Glomerular visceral epithelial cell (primary cell): ENCODE data around the gene RTEL1.
"Not testable (repeated sequence)": the region's sequence is repeated elsewhere in the genome, so short reads cannot be mapped to it uniquely, and the experiment has no call there.

Experiments used
- DNase-seq: peaks from one replicate; pipeline ENCODE4 v3.0.0-alpha.2; 2016; ENCODE audit errors: extremely low spot score

The RTEL1 gene

GRCh38 chr20:63708301-63709148, 50.4 kb downstream of the RTEL1 start:
- DNase-seq = peak; percentile 37

- no peak for DNase-seq
Observed at GRCh38 chr20:63709149-63709527, 51.0 kb downstream of the RTEL1 start.

- no peak for DNase-seq
Observed at GRCh38 chr20:63711085-63711645, 53.1 kb downstream of the RTEL1 start.

DNA sequence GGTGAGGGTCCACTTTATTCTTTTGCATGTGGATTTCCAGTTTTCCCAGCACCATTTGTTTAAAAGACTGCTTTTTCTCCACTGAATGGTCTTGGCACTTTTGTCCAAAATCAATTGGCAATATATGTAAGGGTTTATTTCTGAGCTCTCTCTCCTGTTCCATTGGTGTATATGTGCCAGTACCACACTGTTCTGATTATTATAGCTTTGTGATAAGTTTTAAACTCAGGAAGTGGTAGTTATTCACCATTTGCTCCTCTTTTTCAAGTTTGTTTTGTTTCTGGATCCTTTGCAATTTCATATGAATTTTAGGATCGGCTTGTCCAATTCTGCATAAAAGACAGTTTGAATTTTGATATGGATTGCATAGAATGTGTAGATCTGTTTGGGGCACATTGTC, 54.1 kb downstream of the RTEL1 start:
- DNase-seq = no peak

DNA sequence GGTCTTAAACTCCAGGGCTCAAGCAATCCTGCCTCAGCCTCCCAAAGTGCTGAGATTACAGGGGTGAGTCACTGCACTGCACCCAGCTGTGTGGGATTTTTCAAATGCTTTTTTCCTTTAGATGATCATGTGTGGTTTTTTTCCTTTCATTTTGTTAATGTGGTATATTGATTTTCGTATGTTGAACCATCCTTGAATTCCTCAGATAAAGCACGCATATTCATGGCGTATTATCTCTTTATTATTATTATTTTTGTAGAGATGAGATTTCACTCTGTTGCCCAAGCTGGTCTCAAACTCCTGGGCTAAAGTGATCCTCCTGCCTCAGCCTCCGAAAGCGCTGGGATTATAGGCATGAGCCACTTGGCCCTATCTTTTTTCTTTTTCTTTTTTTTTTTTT, 56.7 kb downstream of the RTEL1 start:
- no peak for DNase-seq

- DNase-seq = no peak
Observed at GRCh38 chr20:63718996-63719395, 60.9 kb downstream of the RTEL1 start.

DNA sequence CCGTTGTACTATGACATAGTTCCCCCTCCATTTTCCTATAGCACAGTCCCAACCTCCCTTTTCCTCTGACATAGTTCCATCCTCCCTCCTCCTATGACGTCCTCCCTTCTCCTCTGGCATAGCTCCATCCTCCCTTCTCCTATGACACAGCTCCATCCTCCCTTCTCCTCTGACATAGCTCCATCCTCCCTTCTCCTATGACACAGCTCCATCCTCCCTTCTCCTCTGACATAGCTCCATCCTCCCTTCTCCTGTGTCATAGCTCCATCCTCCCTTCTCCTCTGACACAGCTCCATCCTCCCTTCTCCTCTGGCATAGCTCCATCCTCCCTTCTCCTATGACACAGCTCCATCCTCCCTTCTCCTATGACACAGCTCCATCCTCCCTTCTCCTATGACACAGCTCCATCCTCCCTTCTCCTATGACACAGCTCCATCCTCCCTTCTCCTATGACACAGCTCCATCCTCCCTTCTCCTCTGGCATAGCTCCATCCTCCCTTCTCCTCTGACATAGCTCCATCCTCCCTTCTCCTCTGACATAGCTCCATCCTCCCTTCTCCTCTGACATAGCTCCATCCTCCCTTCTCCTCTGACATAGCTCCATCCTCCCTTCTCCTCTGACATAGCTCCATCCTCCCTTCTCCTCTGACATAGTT, 65.0 kb downstream of the RTEL1 start:
- not testable (repeated sequence) for DNase-seq

GRCh38 chr20:63730189-63730733, 72.1 kb downstream of the RTEL1 start:
- not testable (repeated sequence) for DNase-seq

GRCh38 chr20:63731410-63731809, 73.3 kb downstream of the RTEL1 start:
- DNase-seq = no peak

DNA sequence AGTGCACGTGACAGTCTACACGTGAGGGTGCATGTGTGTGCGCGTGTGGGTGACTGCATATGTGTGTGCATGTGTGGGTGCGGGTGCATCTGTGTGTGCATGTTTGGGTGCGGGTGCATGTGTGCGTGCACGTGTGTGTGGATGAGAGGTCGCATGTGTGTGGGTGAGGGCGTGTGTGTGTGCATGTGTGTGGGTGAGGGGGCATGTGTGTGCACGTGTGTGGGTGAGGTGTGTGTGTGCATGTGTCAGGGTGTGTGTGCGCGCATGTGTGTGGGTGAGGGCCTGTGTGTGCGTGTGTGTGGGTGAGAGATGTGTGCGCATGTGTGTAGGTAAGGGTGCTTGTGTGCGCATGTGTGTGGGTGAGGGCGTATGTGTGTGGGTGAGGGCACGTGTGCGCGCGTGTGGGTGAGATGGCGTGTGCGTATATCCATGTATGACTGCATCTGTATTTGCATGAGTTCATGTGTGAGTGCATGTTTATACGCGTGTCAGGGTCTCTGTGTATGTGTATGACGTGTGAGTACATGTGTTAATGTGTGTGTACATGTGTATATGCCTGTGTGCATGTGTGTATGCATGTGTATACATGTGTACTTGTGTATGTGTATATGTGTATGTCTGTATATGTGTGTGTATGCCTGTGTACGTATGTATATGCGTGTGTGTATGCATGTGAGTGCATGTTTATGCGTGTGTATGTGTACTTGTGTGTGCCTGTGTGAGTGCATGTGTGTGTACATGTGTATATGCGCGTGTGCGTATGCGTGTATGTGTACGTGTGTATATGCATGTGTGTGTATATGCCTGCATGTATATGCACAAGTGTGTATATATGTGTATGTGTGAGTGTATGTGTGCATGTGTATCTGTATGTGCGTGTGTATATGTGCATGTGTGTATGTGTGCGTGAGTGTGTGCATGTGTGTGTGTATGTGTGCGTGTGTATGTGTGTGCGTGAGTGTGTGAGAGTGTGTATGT, 74.3 kb downstream of the RTEL1 start:
- DNase-seq = no peak

- DNase-seq = no peak
Observed at GRCh38 chr20:63733117-63733516, 75.0 kb downstream of the RTEL1 start.

DNA sequence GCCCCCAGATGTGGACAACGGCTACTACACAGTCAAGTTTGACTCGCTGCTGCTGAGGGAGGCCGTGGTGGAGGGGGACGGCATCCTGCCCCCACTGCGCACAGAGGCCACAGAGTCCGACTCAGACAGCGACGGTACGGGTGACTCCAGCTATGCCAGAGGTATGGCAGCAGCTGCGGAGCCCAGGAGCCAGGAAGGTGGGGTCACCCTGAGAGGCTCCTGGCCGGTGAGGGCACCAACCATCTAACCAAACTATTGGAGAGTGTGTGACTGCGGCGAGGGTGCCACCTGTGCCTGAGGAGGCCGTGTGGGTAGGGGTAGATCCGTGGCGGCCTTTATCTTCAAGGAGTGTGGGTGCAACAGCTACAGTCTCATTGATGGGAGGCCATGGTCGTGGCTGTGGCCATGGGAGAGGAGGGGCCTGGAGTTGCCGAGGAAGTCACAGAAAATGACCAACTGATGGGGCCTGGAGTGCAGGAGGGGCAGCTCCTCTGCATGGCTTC, 75.5 kb downstream of the RTEL1 start:
- DNase-seq = no peak

DNA sequence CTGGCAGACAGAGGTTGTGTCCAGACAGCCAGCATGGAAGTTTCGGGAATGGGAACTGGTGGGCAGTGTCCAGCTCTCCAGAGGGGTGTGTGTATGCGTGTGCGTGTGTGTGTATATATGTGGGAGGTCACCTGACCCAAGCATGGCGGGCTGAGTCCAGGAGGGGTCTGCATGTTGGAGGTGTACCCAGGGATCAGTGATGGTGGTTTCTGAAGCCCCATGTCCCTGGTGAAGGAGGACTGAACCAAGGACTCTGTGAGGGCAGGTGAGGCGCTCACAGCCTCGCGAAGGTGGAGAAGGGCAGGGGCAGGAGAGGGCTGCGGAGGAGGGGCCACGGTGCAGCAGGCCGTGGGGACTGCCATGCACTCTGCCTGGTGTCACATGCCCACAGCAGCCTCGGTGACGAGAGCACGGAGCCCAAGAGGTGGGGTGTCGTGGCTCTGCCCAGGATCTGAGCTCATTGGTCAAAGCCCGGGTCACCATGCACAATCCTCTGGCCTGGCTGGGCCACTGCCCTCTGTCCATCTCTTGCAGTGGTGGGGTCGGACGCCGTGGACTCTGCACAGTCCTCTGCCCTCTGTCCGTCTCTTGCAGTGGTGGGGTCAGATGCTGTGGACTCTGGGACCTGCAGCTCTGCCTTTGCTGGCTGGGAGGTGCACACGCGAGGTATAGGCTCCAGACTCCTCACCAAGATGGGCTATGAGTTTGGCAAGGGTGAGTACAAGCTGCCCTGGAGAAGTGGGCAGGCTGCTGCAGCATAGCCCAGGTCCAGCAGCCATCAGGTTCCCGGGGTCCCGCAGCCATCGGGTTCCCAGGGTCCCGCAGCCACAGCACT, 76.2 kb downstream of the RTEL1 start:
- no peak for DNase-seq

GRCh38 chr20:63734946-63735858, 77.1 kb downstream of the RTEL1 start:
- no peak for DNase-seq

GRCh38 chr20:63735859-63736718, 78.0 kb downstream of the RTEL1 start, which contains the start of gene LIME1:
Gene LIME1 (plus strand): TSS chr20:63736664. CDS start chr20:63737550, 886 bp downstream.
- DNase-seq = no peak

GRCh38 chr20:63736893-63737694, 79.0 kb downstream of the RTEL1 start:
- DNase-seq = no peak

- DNase-seq = no peak
Observed at GRCh38 chr20:63737695-63737944, 79.5 kb downstream of the RTEL1 start.
